Retinal pigment epithelial cell (primary cell): ENCODE results near the gene PPFIA4.
"Not testable (repeated sequence)": the region's sequence is repeated elsewhere in the genome, so short reads cannot be mapped to it uniquely, and the experiment has no call there.

Experiments used
- DNase-seq: peaks from one replicate; pipeline ENCODE4 v3.0.0-alpha.2; 2010; ENCODE audit warnings: low read depth
- H3K4me3 ChIP-seq: 2 replicates; pipeline ENCODE4 v1.5.1; 2011; ENCODE audit warnings: mild to moderate bottlenecking, low read length, control low read depth, moderate library complexity
- TF ChIP-seq, protein P1 (sequence below): conservative IDR thresholded peaks from 2 replicates; pipeline ENCODE4 v1.5.1; 2011; ENCODE audit warnings: low read depth, low read length, control low read depth, inconsistent platforms

The PPFIA4 gene

GRCh38 chr1:203001986-203002385 lies 24.3 kb upstream of the PPFIA4 start:
- TF ChIP-seq, protein P1, sequence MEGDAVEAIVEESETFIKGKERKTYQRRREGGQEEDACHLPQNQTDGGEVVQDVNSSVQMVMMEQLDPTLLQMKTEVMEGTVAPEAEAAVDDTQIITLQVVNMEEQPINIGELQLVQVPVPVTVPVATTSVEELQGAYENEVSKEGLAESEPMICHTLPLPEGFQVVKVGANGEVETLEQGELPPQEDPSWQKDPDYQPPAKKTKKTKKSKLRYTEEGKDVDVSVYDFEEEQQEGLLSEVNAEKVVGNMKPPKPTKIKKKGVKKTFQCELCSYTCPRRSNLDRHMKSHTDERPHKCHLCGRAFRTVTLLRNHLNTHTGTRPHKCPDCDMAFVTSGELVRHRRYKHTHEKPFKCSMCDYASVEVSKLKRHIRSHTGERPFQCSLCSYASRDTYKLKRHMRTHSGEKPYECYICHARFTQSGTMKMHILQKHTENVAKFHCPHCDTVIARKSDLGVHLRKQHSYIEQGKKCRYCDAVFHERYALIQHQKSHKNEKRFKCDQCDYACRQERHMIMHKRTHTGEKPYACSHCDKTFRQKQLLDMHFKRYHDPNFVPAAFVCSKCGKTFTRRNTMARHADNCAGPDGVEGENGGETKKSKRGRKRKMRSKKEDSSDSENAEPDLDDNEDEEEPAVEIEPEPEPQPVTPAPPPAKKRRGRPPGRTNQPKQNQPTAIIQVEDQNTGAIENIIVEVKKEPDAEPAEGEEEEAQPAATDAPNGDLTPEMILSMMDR: no peak
- no peak for DNase-seq
- no peak overlapping the region for H3K4me3 ChIP-seq

GRCh38 chr1:203002951-203003350 lies 23.3 kb upstream of the PPFIA4 start:
- TF ChIP-seq, protein P1: no peak
- DNase-seq: no peak
- H3K4me3 ChIP-seq: no peak overlapping the region

DNA sequence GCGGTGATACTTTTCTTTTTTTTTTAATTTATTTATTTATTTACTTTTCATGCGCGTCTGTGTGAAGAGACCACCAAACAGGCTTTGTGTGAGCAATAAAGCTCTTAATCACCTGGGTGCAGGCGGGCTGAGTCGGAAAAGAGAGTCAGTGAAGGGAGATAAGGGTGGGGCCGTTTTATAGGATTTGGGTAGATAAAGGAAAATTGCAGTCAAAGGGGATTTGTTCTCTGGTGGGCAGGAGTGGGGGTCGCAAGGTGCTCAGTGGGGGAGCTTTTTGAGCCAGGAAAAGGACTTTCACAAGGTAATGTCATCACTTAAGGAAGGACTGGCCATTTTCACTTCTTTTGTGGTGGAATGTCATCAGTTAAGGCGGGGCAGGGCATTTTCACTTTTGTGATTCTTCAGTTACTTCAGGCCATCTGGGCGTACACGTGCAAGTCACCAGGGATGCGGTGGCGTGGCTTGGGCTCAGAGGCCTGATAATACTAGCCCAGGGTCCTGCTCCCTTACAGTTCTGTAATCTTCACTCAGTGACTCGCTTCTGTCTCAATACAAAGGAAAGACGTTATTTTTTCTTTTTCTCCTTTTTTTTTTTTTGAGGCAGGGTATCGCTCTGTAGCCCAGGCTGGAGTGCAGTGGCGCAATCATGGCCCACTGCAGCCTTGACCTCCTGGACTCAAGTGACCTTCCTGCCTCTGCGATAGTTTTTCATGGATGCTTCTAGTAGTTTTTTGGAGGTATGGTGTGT lies 20.7 kb upstream of the PPFIA4 start:
- H3K4me3 ChIP-seq: not testable (repeated sequence)

DNA sequence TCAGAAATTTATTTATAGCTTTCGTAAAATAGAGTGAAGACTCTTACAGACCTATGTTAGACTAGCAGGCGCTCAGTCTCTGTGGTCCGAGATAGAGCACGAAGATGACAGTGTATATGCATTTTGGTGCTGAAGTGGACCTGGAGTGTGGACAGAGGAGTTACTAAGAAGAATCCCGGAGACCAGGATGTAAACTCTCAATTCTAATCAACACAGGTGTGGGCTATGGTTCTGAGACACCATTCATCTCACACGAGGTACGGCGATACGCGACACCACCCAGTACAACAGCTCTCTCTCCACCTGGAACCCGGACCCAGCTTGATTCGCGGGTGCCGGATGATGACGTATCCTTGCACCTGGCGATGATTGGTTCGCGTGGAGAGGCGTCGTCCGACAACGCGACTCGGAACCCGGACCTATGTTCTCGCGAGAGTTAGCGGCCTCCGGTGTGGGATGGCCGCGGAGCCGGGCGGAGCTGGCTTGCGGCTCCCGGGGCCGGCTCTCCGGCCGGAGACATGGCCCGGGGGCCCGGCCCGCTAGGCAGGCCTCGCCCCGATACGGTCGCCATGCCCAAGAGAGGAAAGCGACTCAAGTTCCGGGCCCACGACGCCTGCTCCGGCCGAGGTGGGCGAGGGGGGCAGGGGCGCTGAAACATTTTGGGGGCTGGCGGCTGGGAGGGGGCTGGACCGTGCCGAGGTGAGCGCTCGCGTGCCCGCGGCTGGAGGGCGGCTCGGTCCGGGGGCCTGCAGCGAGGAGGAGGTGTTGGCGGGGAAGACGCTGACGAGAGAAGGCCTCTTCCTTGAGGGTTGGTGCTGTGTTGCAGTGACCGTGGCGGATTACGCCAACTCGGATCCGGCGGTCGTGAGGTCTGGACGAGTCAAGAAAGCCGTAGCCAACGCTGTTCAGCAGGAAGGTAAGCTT lies 19.1 kb upstream of the PPFIA4 start, which contains the start of gene TMEM183A:
Gene TMEM183A, plus strand, starts transcription at position 427 of the 924 bp plus-strand sequence. Its CDS starts 92 bp downstream, at position 519.
- H3K4me3 ChIP-seq: peak within 1 kb of the TSS; percentile 91
- TF ChIP-seq, protein P1: no peak
- peak; percentile 92 for DNase-seq

More for the DNA sequence above, 20.7 kb upstream of the PPFIA4 start:
- not testable (repeated sequence) for DNase-seq

DNA sequence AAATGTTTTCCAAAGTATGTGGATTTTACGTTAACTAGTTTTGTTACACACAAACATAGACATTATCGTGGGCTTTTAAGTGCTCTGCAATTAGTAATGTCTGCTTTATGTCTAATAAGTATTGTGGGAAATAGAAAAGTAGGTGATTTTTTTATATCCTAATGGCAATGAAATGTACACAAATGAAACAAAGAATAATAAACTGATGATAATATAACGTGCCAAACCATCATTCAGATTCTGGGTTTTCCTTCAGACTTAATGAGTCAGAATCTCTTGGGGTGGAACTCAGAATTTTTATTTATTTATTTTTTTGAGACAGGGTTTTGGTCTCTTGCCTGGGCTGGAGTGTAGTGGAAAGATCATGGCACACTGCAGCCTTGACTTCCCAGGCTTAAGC lies 17.1 kb upstream of the PPFIA4 start:
- TF ChIP-seq, protein P1: no peak
- no peak for DNase-seq
- no peak overlapping the region for H3K4me3 ChIP-seq

DNA sequence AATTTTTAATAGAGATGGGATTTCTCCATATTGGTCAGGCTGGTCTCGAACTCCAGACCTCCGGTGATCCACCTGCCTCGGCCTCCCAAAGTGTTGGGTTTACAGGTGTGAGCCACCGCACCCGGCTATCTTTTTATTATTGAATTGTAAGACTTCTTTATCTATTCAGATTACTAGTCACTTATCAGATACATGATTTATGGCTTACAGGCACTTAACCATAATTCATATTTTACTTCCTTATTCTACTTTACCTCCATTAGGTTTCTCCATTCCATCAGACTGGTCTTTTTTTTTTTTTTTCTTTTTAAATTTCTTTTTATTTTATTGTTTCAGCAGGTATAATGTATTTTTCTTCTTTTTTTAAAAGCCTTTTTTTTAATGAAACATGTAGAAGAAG lies 14.7 kb upstream of the PPFIA4 start:
- H3K4me3 ChIP-seq: no peak overlapping the region
- TF ChIP-seq, protein P1: no peak
- no peak for DNase-seq

- TF ChIP-seq, protein P1: no peak
- no peak overlapping the region for H3K4me3 ChIP-seq
- DNase-seq: no peak
Measured at GRCh38 chr1:203017061-203017460, 9.2 kb upstream of the PPFIA4 start.
